OCI-LY1 (cell line): ENCODE data around the gene LRRC61.

Experiments
- H2AFZ ChIP-seq: fragments of 200-600 bp; sonication (generic), shearing (Covaris generic); 2 replicates; pipeline ENCODE4 v1.6.0; 2014; ENCODE audit warnings: antibody characterized with exemption, mild to moderate bottlenecking, low read length
- H3F3A ChIP-seq: fragments of 200-600 bp; sonication (generic), shearing (Covaris generic); 2 replicates; pipeline ENCODE4 v1.6.0; 2014; ENCODE audit warnings: mild to moderate bottlenecking, antibody characterized with exemption, low read length, moderate library complexity; ENCODE audit not compliant: insufficient read depth
- H3K27ac ChIP-seq: fragments of 200-600 bp; sonication (generic); 2 replicates; pipeline ENCODE4 v1.5.1; 2014; ENCODE audit warnings: low read length, mixed run types, mild to moderate bottlenecking, low read depth; ENCODE audit not compliant: poor library complexity, severe bottlenecking
- H3K27me3 ChIP-seq: fragments of 200-600 bp; sonication (generic); 2 replicates; pipeline ENCODE4 v1.6.0; 2014; ENCODE audit warnings: antibody characterized with exemption, mild to moderate bottlenecking, low read length, moderate library complexity; ENCODE audit not compliant: insufficient read depth
- H3K36me3 ChIP-seq: fragments of 200-600 bp; sonication (generic); 2 replicates; pipeline ENCODE4 v1.6.1; 2014; ENCODE audit warnings: mild to moderate bottlenecking, antibody characterized with exemption, low read length, moderate library complexity, mixed read lengths; ENCODE audit not compliant: insufficient read depth
- H3K4me1 ChIP-seq: fragments of 200-600 bp; sonication (generic); 2 replicates; pipeline ENCODE4 v1.5.1; 2014; ENCODE audit warnings: mild to moderate bottlenecking, low read length, moderate library complexity; ENCODE audit not compliant: insufficient read depth, severe bottlenecking
- H3K4me2 ChIP-seq: fragments of 200-600 bp; sonication (generic), shearing (Covaris generic); 2 replicates; pipeline ENCODE4 v1.6.1; 2014; ENCODE audit warnings: low read length
- H3K4me3 ChIP-seq: fragments of 200-600 bp; sonication (generic); 2 replicates; pipeline ENCODE4 v1.5.1; 2014; ENCODE audit warnings: low read length, low read depth, mild to moderate bottlenecking, mixed read lengths; ENCODE audit not compliant: poor library complexity, severe bottlenecking
- H3K79me2 ChIP-seq: fragments of 200-600 bp; shearing (Covaris generic); 2 replicates; pipeline ENCODE4 v1.6.1; 2016; ENCODE audit warnings: mixed run types, low read length, mixed read lengths; ENCODE audit not compliant: insufficient read depth
- H3K9ac ChIP-seq: fragments of 200-600 bp; sonication (generic), shearing (Covaris generic); 2 replicates; pipeline ENCODE4 v1.6.1; 2014; ENCODE audit warnings: mild to moderate bottlenecking, low read length, mixed read lengths
- H3K9me2 ChIP-seq: fragments of 200-600 bp; sonication (generic), shearing (Covaris generic); 2 replicates; pipeline ENCODE4 v1.6.1; 2014; ENCODE audit warnings: low read depth, mild to moderate bottlenecking, low read length, mixed read lengths
- H3K9me3 ChIP-seq: fragments of 200-600 bp; shearing (Covaris generic); 2 replicates; pipeline ENCODE4 v1.6.1; 2014; ENCODE audit warnings: low read length, mixed read lengths
- H4K20me1 ChIP-seq: fragments of 200-600 bp; sonication (generic), shearing (Covaris generic); 2 replicates; pipeline ENCODE4 v1.6.0; 2016; ENCODE audit warnings: mild to moderate bottlenecking, low read length; ENCODE audit not compliant: insufficient read depth
- CTCF ChIP-seq: fragments of 200-600 bp; sonication (generic), shearing (Covaris generic); IDR thresholded peaks from 2 replicates; pipeline ENCODE4 v1.5.1; 2017; ENCODE audit warnings: mild to moderate bottlenecking, antibody characterized with exemption, low read length, moderate library complexity, mixed read lengths
- EZH2 ChIP-seq: fragments of 200-600 bp; sonication (generic), shearing (Covaris generic); IDR thresholded peaks from 2 replicates; pipeline ENCODE4 v1.8.0; 2017; ENCODE audit warnings: borderline replicate concordance, mixed run types, mild to moderate bottlenecking, antibody characterized with exemption, low read length, moderate library complexity, mixed read lengths

Gene LRRC61

DNA sequence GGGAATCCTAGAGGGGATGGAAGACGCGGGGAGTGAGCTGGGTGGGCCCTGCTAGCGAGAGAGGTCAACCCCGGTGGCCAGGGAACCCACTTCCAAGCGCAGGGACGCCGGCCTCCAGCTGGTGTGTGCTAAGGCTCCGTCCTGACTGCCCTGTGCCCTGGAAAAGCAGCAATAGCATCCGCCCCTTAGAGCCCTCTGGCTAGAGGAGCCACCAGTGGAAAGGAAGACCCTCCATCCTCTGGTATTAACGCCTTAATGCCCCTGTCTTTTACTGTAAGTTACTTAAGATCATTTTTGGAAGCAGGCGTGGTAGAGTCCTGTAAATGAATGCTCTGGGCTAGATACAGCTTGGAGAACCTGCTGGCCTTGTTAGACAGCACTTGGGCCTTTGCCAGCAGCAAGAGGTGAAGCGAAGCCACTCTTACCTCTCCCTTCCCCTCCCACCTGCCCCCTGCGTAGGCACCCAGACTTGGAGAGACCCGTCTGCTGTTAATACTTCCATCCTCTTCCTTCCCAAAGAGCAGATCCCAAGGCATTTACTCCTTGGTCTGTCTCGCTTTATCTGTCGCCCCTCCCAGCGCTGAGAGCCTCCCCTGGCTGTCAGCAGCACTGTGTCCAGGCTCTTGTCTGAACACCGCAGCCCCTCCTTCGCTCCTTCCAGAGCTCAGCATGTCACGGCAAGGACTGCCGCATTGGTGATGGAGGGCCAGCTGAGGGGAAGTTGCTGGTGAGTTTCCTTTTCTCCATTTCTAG lies 50.1 kb downstream of the LRRC61 start:
- no peak overlapping the region for H3K4me2 ChIP-seq
- no peak overlapping the region for H2AFZ ChIP-seq
- 0 out of 2 replicates have a peak, but pooled peaks cover 5% of the 10 kb centered on the region for H3F3A ChIP-seq
- no peaks in the 10 kb centered on the region for H3K9me2 ChIP-seq
- H3K9me3 ChIP-seq, result no peaks in the 10 kb centered on the region
- no peaks in the 10 kb centered on the region for H3K27me3 ChIP-seq
- no peak overlapping the region for H3K4me3 ChIP-seq
- H3K4me1 ChIP-seq, result peaks cover 52% of the 10 kb centered on the region
- H3K36me3 ChIP-seq, result peaks cover 41% of the 10 kb centered on the region
- no peak overlapping the region for H3K9ac ChIP-seq
- H3K27ac ChIP-seq, result no peak overlapping the region
- H3K79me2 ChIP-seq, result no peaks in the 10 kb centered on the region
- H4K20me1 ChIP-seq, result no peaks in the 10 kb centered on the region
- TF ChIP-seq EZH2, result no peak
- TF ChIP-seq CTCF, result no peak

DNA sequence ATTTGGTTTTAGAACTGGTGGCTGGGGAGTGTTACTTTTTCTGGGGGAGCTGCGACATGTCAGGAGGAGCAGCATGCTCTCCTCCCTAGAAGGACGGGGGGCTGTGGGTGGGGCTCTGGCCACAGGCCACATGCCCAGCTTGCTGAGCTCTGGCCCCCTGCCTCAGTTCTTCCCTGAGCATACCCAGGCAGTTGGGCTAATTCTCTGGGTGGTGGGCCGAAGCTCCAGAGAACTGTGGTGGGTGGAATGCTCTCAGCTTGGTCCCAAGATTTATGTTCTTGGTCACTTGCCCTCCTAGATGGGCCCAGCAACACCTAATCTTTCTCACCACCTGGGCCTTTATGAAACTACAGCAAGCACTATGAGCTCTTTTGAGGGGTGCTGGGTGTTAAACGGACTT lies 50.9 kb downstream of the LRRC61 start:
- Histone ChIP-seq H4K20me1 (no peaks in the 10 kb centered on the region), H3K9ac (no peak overlapping the region), H3K9me2 (no peaks in the 10 kb centered on the region), H3K4me2 (no peak overlapping the region), H3K27me3 (no peaks in the 10 kb centered on the region), H3K36me3 (peaks cover 41% of the 10 kb centered on the region), H3K4me1 (peaks cover 54% of the 10 kb centered on the region), H2AFZ (no peak overlapping the region), H3K27ac (no peak overlapping the region), H3K79me2 (no peaks in the 10 kb centered on the region), H3F3A (0 out of 2 replicates have a peak, but pooled peaks cover 5% of the 10 kb centered on the region), H3K9me3 (no peaks in the 10 kb centered on the region), H3K4me3 (no peak overlapping the region)
- TF ChIP-seq EZH2, result no peak
- no peak for TF ChIP-seq CTCF

GRCh38 chr7:150374472-150374871 lies 51.3 kb downstream of the LRRC61 start:
- Histone ChIP-seq H3K4me1 (peaks cover 50% of the 10 kb centered on the region), H3K4me3 (no peak overlapping the region), H3F3A (0 out of 2 replicates have a peak, but pooled peaks cover 5% of the 10 kb centered on the region), H3K27me3 (no peaks in the 10 kb centered on the region), H3K9me2 (no peaks in the 10 kb centered on the region), H3K79me2 (no peaks in the 10 kb centered on the region), H2AFZ (no peak overlapping the region), H3K4me2 (no peak overlapping the region), H3K36me3 (peaks cover 41% of the 10 kb centered on the region), H3K9ac (no peak overlapping the region), H3K27ac (no peak overlapping the region), H4K20me1 (no peaks in the 10 kb centered on the region), H3K9me3 (no peaks in the 10 kb centered on the region)
- no peak for TF ChIP-seq EZH2
- no peak for TF ChIP-seq CTCF
